Nephron progenitor cell (in vitro differentiated cells): Measurements from ENCODE around the gene AAK1.

Source experiments
- DNase-seq: peaks from one replicate; pipeline ENCODE4 v3.0.0; 2021
- H3K27ac Mint-ChIP-seq: 2 replicates; pipeline ENCODE4 v1.8.0; 2021; ENCODE audit warnings: mild to moderate bottlenecking, moderate library complexity, mixed read lengths
- H3K27me3 Mint-ChIP-seq: 2 replicates; pipeline ENCODE4 v1.8.0; 2021; ENCODE audit warnings: mild to moderate bottlenecking, low read depth, mixed read lengths; ENCODE audit not compliant: poor library complexity
- H3K36me3 Mint-ChIP-seq: 2 replicates; pipeline ENCODE4 v1.8.0; 2021; ENCODE audit warnings: low read depth, mixed read lengths
- H3K4me1 Mint-ChIP-seq: 2 replicates; pipeline ENCODE4 v1.8.0; 2021; ENCODE audit warnings: mixed read lengths
- H3K4me3 Mint-ChIP-seq: 2 replicates; pipeline ENCODE4 v1.8.0; 2021; ENCODE audit warnings: mild to moderate bottlenecking, moderate library complexity, mixed read lengths
- H3K9me3 Mint-ChIP-seq: 2 replicates; pipeline ENCODE4 v1.8.0; 2021; ENCODE audit warnings: mild to moderate bottlenecking, moderate library complexity, mixed read lengths
- CTCF ChIP-seq: fragments of 200-600 bp; sonication (generic); IDR thresholded peaks from 2 replicates; pipeline ENCODE4 v1.5.0; 2021; ENCODE audit warnings: antibody characterized with exemption

Gene AAK1

GRCh38 chr2:69465513-69466456 lies 177.8 kb downstream of the AAK1 start:
- H3K4me1 Mint-ChIP-seq = no peaks in the 10 kb centered on the region
- peaks cover 25% of the 10 kb centered on the region for H3K36me3 Mint-ChIP-seq
- no peak overlapping the region for H3K27ac Mint-ChIP-seq
- no peak for TF ChIP-seq CTCF
- no peaks in the 10 kb centered on the region for H3K27me3 Mint-ChIP-seq
- H3K4me3 Mint-ChIP-seq = no peak overlapping the region
- DNase-seq = no peak
- H3K9me3 Mint-ChIP-seq = no peaks in the 10 kb centered on the region

GRCh38 chr2:69464575-69464974 lies 179.0 kb downstream of the AAK1 start:
- TF ChIP-seq CTCF = no peak
- Mint-ChIP-seq H3K4me1 (no peaks in the 10 kb centered on the region), H3K27me3 (peaks cover 3% of the 10 kb centered on the region), H3K27ac (no peak overlapping the region), H3K36me3 (peaks cover 25% of the 10 kb centered on the region), H3K9me3 (no peaks in the 10 kb centered on the region), H3K4me3 (no peak overlapping the region)
- no peak for DNase-seq

GRCh38 chr2:69462780-69463179 lies 180.8 kb downstream of the AAK1 start:
- Mint-ChIP-seq H3K27ac (no peak overlapping the region), H3K4me1 (no peaks in the 10 kb centered on the region), H3K27me3 (peaks cover 3% of the 10 kb centered on the region), H3K4me3 (no peak overlapping the region), H3K9me3 (no peaks in the 10 kb centered on the region), H3K36me3 (peaks cover 25% of the 10 kb centered on the region)
- TF ChIP-seq CTCF = no peak
- DNase-seq = no peak

- no peak overlapping the region for H3K27ac Mint-ChIP-seq
Measured at GRCh38 chr2:69461404-69461803, 182.1 kb downstream of the AAK1 start.

GRCh38 chr2:69459936-69460335 lies 183.6 kb downstream of the AAK1 start:
- no peak for TF ChIP-seq CTCF

More at GRCh38 chr2:69461404-69461803, 182.1 kb downstream of the AAK1 start:
- Mint-ChIP-seq H3K27me3 (peaks cover 3% of the 10 kb centered on the region), H3K4me3 (no peak overlapping the region), H3K36me3 (peaks cover 22% of the 10 kb centered on the region), H3K9me3 (no peaks in the 10 kb centered on the region), H3K4me1 (no peaks in the 10 kb centered on the region)
- no peak for DNase-seq
- TF ChIP-seq CTCF = no peak

GRCh38 chr2:69456950-69457445 lies 186.5 kb downstream of the AAK1 start:
- no peak overlapping the region for H3K4me3 Mint-ChIP-seq
- H3K36me3 Mint-ChIP-seq = no peaks in the 10 kb centered on the region
- no peak for TF ChIP-seq CTCF
- H3K27me3 Mint-ChIP-seq = peaks cover 6% of the 10 kb centered on the region
- no peak overlapping the region for H3K27ac Mint-ChIP-seq
- no peaks in the 10 kb centered on the region for H3K9me3 Mint-ChIP-seq
- DNase-seq = no peak
- no peaks in the 10 kb centered on the region for H3K4me1 Mint-ChIP-seq

More at GRCh38 chr2:69459936-69460335, 183.6 kb downstream of the AAK1 start:
- peaks cover 8% of the 10 kb centered on the region for H3K36me3 Mint-ChIP-seq
- no peak overlapping the region for H3K27ac Mint-ChIP-seq
- no peak overlapping the region for H3K4me3 Mint-ChIP-seq
- no peak for DNase-seq
- peaks cover 6% of the 10 kb centered on the region for H3K27me3 Mint-ChIP-seq
- H3K4me1 Mint-ChIP-seq = no peaks in the 10 kb centered on the region
- H3K9me3 Mint-ChIP-seq = no peaks in the 10 kb centered on the region
